HepG2 (cell line): ENCODE data around the gene ATAD1. TPM values are rescaled to one million over a fixed set of nuclear protein-coding genes. Genes with fewer than 3 reads are reported as not detected.

Experiments
- ATAC-seq: fragments of 200-7000 bp; cut with Tn5 transposase; 3 replicates; pipeline ENCODE4 v1.9.1; 2020; ENCODE audit warnings: mild to moderate bottlenecking, moderate library complexity
- BruUV-seq: library from RNA; stranded (reverse); fragments of 400-500 nt; replicated peaks from 2 replicates; lab custom pipeline; 2021; lab: Mats Ljungman, UMichigan
- CTCF ChIA-PET: fragments of 300-600 bp; formaldehyde crosslinking; extraction: SDS; loops from one replicate; lab custom pipeline; 2021; ENCODE audit warnings: low total read pairs, inconsistent platforms, low intra/inter-chr PET ratio; lab: Yijun Ruan, JAX
- POLR2A ChIA-PET: fragments of 350-600 bp; sonication (Branson Sonifier 250); formaldehyde crosslinking; loops from one replicate; lab custom pipeline; 2020; ENCODE audit warnings: antibody characterized with exemption, inconsistent platforms; lab: Yijun Ruan, JAX
- DNase-seq: peaks from one replicate; pipeline ENCODE4 v3.0.0-alpha.2; 2015; ENCODE audit warnings: low spot score
- FAIRE-seq: peaks from 3 replicates; lab custom pipeline; 2011; peaks lifted over from hg19 to GRCh38; lab: Jason Lieb, UNC
- H2AFZ ChIP-seq: one replicate; pipeline ENCODE4 v1.6.1; 2011; ENCODE audit warnings: low read length, inconsistent platforms
- H3K27ac ChIP-seq: fragments of 300-600 bp; 3 replicates; pipeline ENCODE4 v1.8.0; 2011; ENCODE audit warnings: mixed run types, mild to moderate bottlenecking, mixed read lengths, low read length, inconsistent platforms; ENCODE audit not compliant: insufficient read depth; ENCODE audit errors: extremely low read length
- H3K27me3 ChIP-seq, 2 experiments: fragments of 200-600 bp in 1 of 2; 2 replicates in 1 of 2; 3 replicates in 1 of 2; pipeline versions ENCODE4 v1.6.0 to v1.8.0; 2011; ENCODE audit warnings: low read length in 2 of 2, mild to moderate bottlenecking in 2 of 2, moderate library complexity in 2 of 2, inconsistent platforms in 1 of 2; ENCODE audit not compliant: insufficient read depth in 2 of 2, control insufficient read depth in 1 of 2
- H3K36me3 ChIP-seq, 2 experiments: fragments of 200-600 bp in 1 of 2; replicated peaks in 1 of 2; 2 replicates in 1 of 2; 3 replicates in 1 of 2; pipeline versions ENCODE4 v1.5.1 to v1.8.0; 2011; ENCODE audit warnings: low read length in 2 of 2, inconsistent platforms in 1 of 2; ENCODE audit not compliant: insufficient read depth in 2 of 2, control insufficient read depth in 1 of 2
- H3K4me1 ChIP-seq: 2 replicates; pipeline ENCODE4 v1.5.1; 2012; ENCODE audit warnings: low read length, inconsistent platforms; ENCODE audit not compliant: insufficient read depth
- H3K4me2 ChIP-seq: 2 replicates; pipeline ENCODE4 v1.6.0; 2011; ENCODE audit warnings: low read depth, low read length, inconsistent platforms
- H3K4me3 ChIP-seq, 3 experiments: fragments of 200-600 bp in 1 of 3; sonication (generic), shearing (Covaris generic) in 1 of 3; replicated peaks in 1 of 3; 2 replicates each; pipeline ENCODE4 v1.5.1; 2011 to 2016; ENCODE audit warnings: low read length in 3 of 3, inconsistent platforms in 2 of 3, low read depth in 2 of 3, mild to moderate bottlenecking in 2 of 3, control low read depth in 1 of 3, mixed read lengths in 1 of 3; ENCODE audit not compliant: insufficient read depth in 1 of 3
- H3K79me2 ChIP-seq: one replicate; pipeline ENCODE4 v1.6.1; 2011; ENCODE audit warnings: low read length, inconsistent platforms; ENCODE audit not compliant: insufficient read depth
- H3K9ac ChIP-seq: 2 replicates; pipeline ENCODE4 v1.6.0; 2011; ENCODE audit warnings: mild to moderate bottlenecking, low read depth, low read length, inconsistent platforms; ENCODE audit not compliant: insufficient read depth
- H3K9me3 ChIP-seq: 2 replicates; pipeline ENCODE4 v1.5.1; 2012; ENCODE audit warnings: mild to moderate bottlenecking, low read length
- H4K20me1 ChIP-seq: 2 replicates; pipeline ENCODE4 v1.6.0; 2011; ENCODE audit warnings: inconsistent platforms, mild to moderate bottlenecking, low read length, moderate library complexity; ENCODE audit not compliant: insufficient read depth
- AFF4 ChIP-seq: sonication (generic); formaldehyde crosslinking; IDR thresholded peaks from 2 replicates; pipeline ENCODE4 v1.4.0; 2020; ENCODE audit warnings: missing genetic modification reagents
- BRD4 ChIP-seq: sonication (generic); formaldehyde crosslinking; IDR thresholded peaks from 2 replicates; pipeline ENCODE4 v1.4.0; 2020; ENCODE audit warnings: missing genetic modification reagents
- CEBPG ChIP-seq: IDR thresholded peaks from 2 replicates; pipeline ENCODE4 v1.6.1; 2016
- CTCF ChIP-seq: sonication (generic); formaldehyde crosslinking; IDR thresholded peaks from 2 replicates; pipeline ENCODE4 v1.5.0; 2020; ENCODE audit warnings: mild to moderate bottlenecking, missing genetic modification reagents, moderate library complexity
- FOSL2 ChIP-seq: sonication (generic); formaldehyde crosslinking; IDR thresholded peaks from 2 replicates; pipeline ENCODE4 v1.4.0; 2020; ENCODE audit warnings: missing genetic modification reagents
- KLF6 ChIP-seq: IDR thresholded peaks from 2 replicates; pipeline ENCODE4 v1.8.0; 2016; ENCODE audit warnings: missing biosample characterization, missing genetic modification reagents
- MXD4 ChIP-seq: IDR thresholded peaks from 2 replicates; pipeline ENCODE4 v1.6.1; 2016; ENCODE audit warnings: mild to moderate bottlenecking, missing biosample characterization, missing genetic modification reagents
- NBN ChIP-seq: fragments of 450-650 bp; conservative IDR thresholded peaks from 2 replicates; pipeline ENCODE4 v1.6.1; 2017
- NFE2L1 ChIP-seq: sonication (generic); formaldehyde crosslinking; IDR thresholded peaks from 2 replicates; pipeline ENCODE4 v1.4.0; 2020; ENCODE audit warnings: missing genetic modification reagents, mild to moderate bottlenecking, borderline replicate concordance
- NONO ChIP-seq, 2 experiments: fragments of 450-650 bp in 1 of 2; sonication (generic) in 1 of 2; formaldehyde crosslinking in 1 of 2; IDR thresholded peaks in 1 of 2; conservative IDR thresholded peaks in 1 of 2; 2 replicates each; pipeline versions ENCODE4 v1.6.1 to v1.8.0; 2017 to 2022; ENCODE audit warnings: mild to moderate bottlenecking in 1 of 2, missing genetic modification reagents in 1 of 2, moderate library complexity in 1 of 2
- NR2F6 ChIP-seq, 2 experiments: IDR thresholded peaks; 2 replicates each; pipeline ENCODE4 v1.6.1; 2016; ENCODE audit warnings: antibody characterized with exemption in 1 of 2, mild to moderate bottlenecking in 1 of 2
- RARG ChIP-seq: sonication (generic); formaldehyde crosslinking; IDR thresholded peaks from 2 replicates; pipeline ENCODE4 v1.4.0; 2020; ENCODE audit warnings: low read depth, mild to moderate bottlenecking, missing genetic modification reagents
- ZNF446 ChIP-seq: sonication (generic); formaldehyde crosslinking; IDR thresholded peaks from 2 replicates; pipeline ENCODE4 v1.5.0; 2020; ENCODE audit warnings: mild to moderate bottlenecking, missing genetic modification reagents
- ZNF503 ChIP-seq: sonication (generic); formaldehyde crosslinking; IDR thresholded peaks from 2 replicates; pipeline ENCODE4 v1.4.0; 2020; ENCODE audit warnings: missing genetic modification reagents
- ZNF737 ChIP-seq: sonication (generic); formaldehyde crosslinking; IDR thresholded peaks from 2 replicates; pipeline ENCODE4 v1.5.0; 2020; ENCODE audit warnings: missing genetic modification reagents, mild to moderate bottlenecking, borderline replicate concordance
- WGBS: methylation state at CpG from one replicate; pipeline ENCODE4 v1.1.6; 2017; ENCODE audit warnings: low lambda C conversion rate; 5-methylcytosine and 5-hydroxymethylcytosine counted together
- in situ Hi-C: cut with HindIII; loops from 2 replicates; pipeline ENCODE4 v1.10.0; 2017; ENCODE audit warnings: low pct_unique_long_range_greater_than_20kb; ENCODE audit not compliant: extremely low pct_ligation_motif_present
- intact Hi-C: fragments of 100-400 bp; cut with micrococcal nuclease; formaldehyde crosslinking; loops from one replicate; pipeline ENCODE4 v1.10.0; 2022; ENCODE audit not compliant: unreplicated experiment
- polyA plus RNA-seq, 8 experiments: library from polyadenylated mRNA; depleted of rRNA in 3 of 8; stranded (reverse) in 7 of 8; unstranded in 1 of 8; fragments of >200 nt; fragmentation: Illumina TruSeq in 4 of 8; extraction: Trizol in 4 of 8; gene quantifications; 2 replicates each; pipeline versions ENCODE4 v1.2.1 to v1.2.3, GENCODE V29; 2011 to 2016; ENCODE audit warnings: low read depth in 4 of 8, missing spikeins in 1 of 8, mixed read lengths in 1 of 8; ENCODE audit not compliant: insufficient read depth in 1 of 8
- total RNA-seq, 5 experiments: library from RNA; depleted of rRNA; stranded (reverse); fragments of >200 nt; fragmentation: Illumina TruSeq; extraction: Trizol; gene quantifications; 2 replicates each; pipeline ENCODE4 v1.2.3, GENCODE V29; 2016; ENCODE audit warnings: low read depth in 1 of 5

The ATAD1 gene
- total and polyA plus RNA-seq, 2 of the 13 experiments (the other 11 are each of a cell fraction or from before 2014, with no cell fraction given) = 14.9 to 28.2 TPM

DNA sequence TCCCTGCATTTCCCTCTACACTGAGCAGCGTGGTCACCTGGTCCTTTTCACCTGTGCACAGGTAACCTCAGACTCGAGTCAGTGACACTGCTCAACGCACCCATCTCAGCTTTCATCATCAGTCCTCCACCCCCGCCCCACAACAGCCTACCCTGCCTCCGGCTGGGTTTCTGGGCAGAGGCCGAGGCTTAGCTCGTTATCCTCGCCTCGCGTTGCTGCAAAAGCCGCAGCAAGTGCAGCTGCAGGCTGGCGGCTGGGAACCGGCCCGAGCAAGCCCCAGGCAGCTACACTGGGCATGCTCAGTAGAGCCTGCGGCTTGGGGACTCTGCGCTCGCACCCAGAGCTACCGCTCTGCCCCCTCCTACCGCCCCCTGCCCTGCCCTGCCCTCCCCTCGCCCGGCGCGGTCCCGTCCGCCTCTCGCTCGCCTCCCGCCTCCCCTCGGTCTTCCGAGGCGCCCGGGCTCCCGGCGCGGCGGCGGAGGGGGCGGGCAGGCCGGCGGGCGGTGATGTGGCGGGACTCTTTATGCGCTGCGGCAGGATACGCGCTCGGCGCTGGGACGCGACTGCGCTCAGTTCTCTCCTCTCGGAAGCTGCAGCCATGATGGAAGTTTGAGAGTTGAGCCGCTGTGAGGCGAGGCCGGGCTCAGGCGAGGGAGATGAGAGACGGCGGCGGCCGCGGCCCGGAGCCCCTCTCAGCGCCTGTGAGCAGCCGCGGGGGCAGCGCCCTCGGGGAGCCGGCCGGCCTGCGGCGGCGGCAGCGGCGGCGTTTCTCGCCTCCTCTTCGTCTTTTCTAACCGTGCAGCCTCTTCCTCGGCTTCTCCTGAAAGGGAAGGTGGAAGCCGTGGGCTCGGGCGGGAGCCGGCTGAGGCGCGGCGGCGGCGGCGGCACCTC lies 45.3 kb upstream of the ATAD1 start, which contains the start of the genes KLLN and PTEN:
TSS of gene KLLN (minus strand) at position 481 of the 891 bp plus-strand sequence. CDS start 1,046 bp downstream, outside the sequence.
TSS of gene PTEN (plus strand) at position 573 of the 891 bp plus-strand sequence. CDS start 845 bp downstream, outside the sequence.
- H3K27me3 ChIP-seq = no peaks in the 10 kb centered on the region; a peak in 1 of 5 replicates
- no peaks in the 10 kb centered on the region for H3K9me3 ChIP-seq
- intact Hi-C loops (loop anchor here (1.0 to 2.0 kb wide), 2 partner anchors 44 to 70 kb away; partner anchors contain the start of gene ATAD1), in situ Hi-C loops (loop anchor here (5.0 kb wide), 2 partner anchors 249 to 524 kb away; no protein-coding TSS in a partner anchor)
- no peak within 1 kb of the TSS for H2AFZ ChIP-seq
- POLR2A ChIA-PET = interaction anchor here (0.9 to 3.6 kb wide), 7 partner anchors 10 to 1838 kb away, joined by 3 to 31 read pairs (median 7); partner anchors contain the start of genes ATAD1, KIF20B and MINPP1
- ATAC-seq = peak; percentile 84
- 0% methylated on average over 9 of the region's 89 CpGs for WGBS
- peak within 1 kb of the TSS; percentile 97 for H3K4me2 ChIP-seq
- H3K79me2 ChIP-seq = peaks cover 42% of the 10 kb centered on the region
- no peak for FAIRE-seq
- peak within 1 kb of the TSS; percentile 65 to 94 (median 80) for H3K4me3 ChIP-seq
- CTCF ChIA-PET = no interaction called here
- peaks cover 37% of the 10 kb centered on the region for H4K20me1 ChIP-seq
- H3K36me3 ChIP-seq = no peaks in the 10 kb centered on the region
- peaks cover 19% of the 10 kb centered on the region for H3K4me1 ChIP-seq
- H3K9ac ChIP-seq = peak within 1 kb of the TSS; percentile 82
- BruUV-seq = no TSS peak
- DNase-seq = peak; percentile 79
- H3K27ac ChIP-seq = peak within 1 kb of the TSS; percentile 88
- peak; percentile 58; the same call in 1 of the 2 replicates for TF ChIP-seq FOSL2
- TF ChIP-seq NBN = no peak
- peak; percentile 93 for TF ChIP-seq KLF6 (CRISPR knock-in tag)
- no peak for TF ChIP-seq ZNF446 (CRISPR knock-in tag)
- TF ChIP-seq RARG = no peak
- no peak for TF ChIP-seq NONO (IDR thresholded peaks at IDR 0.05)
- peak; percentile 96 for TF ChIP-seq NONO (CRISPR knock-in tag; conservative IDR thresholded peaks at IDR 0.05)
- TF ChIP-seq CTCF (CRISPR knock-in tag) = no peak; the same call in 1 of the 2 replicates
- 0 out of 2 replicates have a peak, but pooled peaks have one; percentile 32 for TF ChIP-seq ZNF503 (CRISPR knock-in tag)
- TF ChIP-seq NR2F6 (IDR thresholded peaks at IDR 0.05) = no peak
- peak; percentile 28; the same call in 1 of the 2 replicates for TF ChIP-seq NR2F6 (CRISPR knock-in tag; IDR thresholded peaks at IDR 0.05)
- TF ChIP-seq ZNF737 = no peak
- TF ChIP-seq CEBPG = 0 out of 2 replicates have a peak, but pooled peaks have one; percentile 42
- no peak for TF ChIP-seq MXD4
- peak; percentile 81 for TF ChIP-seq BRD4 (CRISPR knock-in tag)
- TF ChIP-seq NFE2L1 (CRISPR knock-in tag) = no peak
- peak; percentile 74; the same call in 1 of the 2 replicates for TF ChIP-seq AFF4 (CRISPR knock-in tag)
